Lung microvascular endothelial cell (primary cell): Measurements from ENCODE around the gene C6orf120. TPM values are rescaled to one million over a fixed set of nuclear protein-coding genes. Genes with fewer than 3 reads are reported as not detected.

Source experiments
- DNase-seq, 2 donors: peaks; one replicate each; pipeline versions ENCODE4 v3.0.0 to v3.0.0-alpha.2; 2010; ENCODE audit warnings: low read depth in 2 of 2
- total RNA-seq: library from RNA; depleted of rRNA; stranded (reverse); fragments of >200 nt; gene quantifications from 2 replicates; pipeline ENCODE4 v1.2.1, GENCODE V29; 2014

The C6orf120 gene
- total RNA-seq, 1 donor from 2014 or later: 22.6 TPM

- peak; percentile 56 to 79 for DNase-seq
Observed at GRCh38 chr6:169724494-169725124, 22.7 kb downstream of the C6orf120 start, which contains the start of gene PHF10. Gene PHF10, minus strand, starts transcription at chr6:169724500. Its CDS starts 569 bp downstream, at chr6:169723931.

GRCh38 chr6:169725125-169726048 is 23.5 kb downstream of the C6orf120 start:
- DNase-seq: peak; percentile 66 to 93

DNA sequence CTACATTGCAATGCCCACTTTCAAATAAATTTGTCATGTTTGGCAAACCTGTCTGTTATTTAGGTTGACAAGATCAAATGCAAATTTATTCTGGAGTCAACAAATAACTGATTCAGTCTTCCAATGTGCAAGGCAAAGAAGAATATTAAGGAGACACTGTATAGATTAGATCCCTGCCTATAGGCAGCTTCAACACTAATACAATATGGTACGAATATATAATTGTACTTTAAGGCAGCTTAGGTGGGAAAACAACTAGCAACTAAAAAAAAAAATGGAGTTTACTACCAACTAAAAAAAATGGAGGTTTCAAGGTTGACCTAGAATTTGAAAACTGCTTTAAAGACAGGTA is 24.1 kb downstream of the C6orf120 start:
- no peak for DNase-seq

DNA sequence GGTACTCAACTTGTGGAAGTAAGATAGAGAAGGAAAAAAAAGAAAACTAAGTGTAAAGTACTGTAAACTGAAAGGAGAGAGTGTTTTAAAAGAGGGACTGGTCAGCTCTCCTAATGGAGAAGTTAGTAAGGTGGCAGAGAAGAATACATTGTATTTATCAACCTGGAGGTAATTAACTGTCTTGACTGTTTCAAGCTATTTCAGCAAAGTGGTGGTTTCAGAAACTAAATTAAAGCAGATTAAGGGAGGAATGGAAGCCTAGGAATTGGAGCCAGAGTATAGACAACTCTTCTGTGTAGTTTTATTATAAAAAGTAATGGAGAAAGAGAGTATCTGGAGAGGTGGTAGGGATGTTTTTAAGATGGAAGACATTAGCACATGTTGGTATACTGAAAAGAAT is 25.0 kb downstream of the C6orf120 start:
- no peak for DNase-seq

- DNase-seq: no peak
Observed at GRCh38 chr6:169729961-169730360, 28.0 kb downstream of the C6orf120 start.

DNA sequence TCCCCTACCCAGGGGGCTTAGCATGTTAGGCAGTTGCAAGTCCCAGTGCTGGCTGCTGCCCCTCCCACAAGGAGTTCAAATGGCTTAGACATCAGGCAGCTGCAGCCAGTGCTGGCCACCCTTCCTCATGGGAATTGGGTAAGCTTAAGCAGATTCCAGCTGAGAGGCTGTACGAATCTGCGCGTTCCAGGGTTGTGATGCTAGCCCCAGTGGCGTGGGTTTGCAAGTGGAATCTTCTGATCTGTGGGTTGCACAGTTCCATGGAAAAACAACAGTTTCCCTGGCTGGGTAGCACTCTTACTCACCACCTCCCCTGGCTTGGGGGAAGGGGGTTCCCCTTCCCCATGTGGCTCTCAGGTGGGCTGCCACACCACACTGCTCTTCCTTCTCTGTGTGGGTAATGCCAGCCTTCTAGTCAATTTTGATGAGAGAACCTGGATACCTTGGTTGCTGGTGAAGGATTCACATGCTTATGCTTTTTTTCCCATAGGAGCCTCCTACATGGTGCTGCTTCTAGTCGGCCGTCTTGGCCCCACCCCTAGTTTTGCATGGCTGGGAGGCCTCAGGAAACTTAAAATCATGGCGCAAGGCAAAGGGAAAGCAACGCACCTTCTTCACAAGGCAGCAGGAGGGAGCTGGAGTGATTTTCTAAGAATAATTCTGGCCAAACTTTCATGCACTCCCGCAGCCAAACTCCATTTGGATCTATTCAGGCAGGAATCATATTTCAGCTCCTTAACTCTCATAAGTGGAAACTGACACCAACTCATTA is 36.5 kb downstream of the C6orf120 start:
- no peak for DNase-seq

DNA sequence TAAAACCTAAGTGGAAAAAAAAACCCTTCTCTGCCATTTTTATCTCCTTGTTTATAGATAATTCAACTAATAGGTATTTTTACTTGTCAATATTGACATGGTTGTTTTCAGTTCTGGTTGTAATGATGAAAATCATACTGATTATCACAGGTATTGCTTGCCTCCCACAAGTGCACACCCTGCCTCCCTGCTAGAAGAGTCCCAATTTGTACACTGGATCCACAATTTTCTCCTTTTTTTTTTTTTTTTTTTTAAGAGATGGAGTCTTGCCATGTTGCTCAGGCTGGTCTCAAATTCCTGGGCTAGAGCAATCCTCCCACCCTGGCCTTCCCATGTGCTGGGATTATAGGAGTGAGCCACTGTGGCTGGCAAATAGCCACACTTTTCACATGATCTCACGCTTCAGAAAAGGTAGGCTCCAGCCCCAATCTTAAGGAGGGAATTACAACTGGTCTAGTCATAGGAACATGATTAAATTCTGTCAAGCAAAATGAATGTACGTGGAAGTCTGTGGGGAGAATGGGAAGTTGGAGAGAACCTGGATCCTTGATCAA is 37.1 kb downstream of the C6orf120 start:
- DNase-seq: no peak

DNA sequence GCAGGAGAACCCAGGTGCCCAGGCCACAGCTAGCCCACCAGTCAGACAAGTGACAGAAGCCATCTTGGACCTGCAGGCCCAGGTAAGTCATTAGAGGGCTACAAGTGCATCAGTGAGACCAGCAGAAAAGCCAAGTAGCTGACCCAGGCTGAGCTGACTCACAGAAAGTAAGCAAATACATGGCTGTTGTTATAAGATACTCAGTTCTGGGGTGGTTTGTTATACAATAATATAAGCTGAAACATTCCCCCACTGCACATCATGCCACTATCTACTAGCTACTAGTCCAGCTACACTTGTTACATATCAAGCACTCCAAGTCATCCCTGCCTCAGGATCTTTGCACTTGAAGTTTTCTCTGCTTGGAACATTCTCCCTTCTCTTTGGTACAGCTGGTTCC is 39.4 kb downstream of the C6orf120 start:
- no peak for DNase-seq

GRCh38 chr6:169745405-169745804 is 43.5 kb downstream of the C6orf120 start:
- DNase-seq: no peak

- DNase-seq: no peak
Observed at GRCh38 chr6:169746556-169746955, 44.6 kb downstream of the C6orf120 start.

- DNase-seq: peak; percentile 95
Observed at GRCh38 chr6:169751242-169752073, 49.5 kb downstream of the C6orf120 start, which contains the start of the genes DYNLT2 and ERMARD. Gene DYNLT2, minus strand, starts transcription at chr6:169751572. Its CDS starts 114 bp downstream, at chr6:169751458. Gene ERMARD, plus strand, starts transcription at chr6:169751622. Its CDS starts 36 bp downstream, at chr6:169751658.

DNA sequence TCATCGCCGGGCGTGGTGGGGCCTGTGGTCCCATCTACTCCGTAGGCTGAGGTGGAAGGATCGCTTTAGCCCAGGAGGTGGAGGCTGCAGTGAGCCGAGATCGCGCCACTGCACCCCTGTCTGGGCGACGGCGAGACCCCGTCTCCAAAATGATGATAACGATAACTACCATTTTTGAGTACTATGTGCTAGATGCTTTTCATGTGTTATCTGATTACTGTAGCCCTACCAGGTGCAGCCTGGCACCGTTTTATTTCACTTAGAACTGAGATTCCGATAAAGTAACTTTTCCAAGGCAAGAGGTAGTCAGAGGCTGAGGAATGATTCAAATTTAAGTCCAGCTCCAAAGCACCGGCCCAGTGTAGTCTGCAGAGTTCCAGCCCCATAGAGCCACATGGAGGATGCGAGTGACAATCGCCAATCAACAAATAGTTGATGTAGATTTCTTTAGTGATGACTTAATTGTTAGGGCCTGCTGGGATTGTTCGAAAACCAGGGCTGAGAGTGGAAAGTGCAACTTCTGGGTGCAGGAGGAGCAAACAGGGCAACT is 50.2 kb downstream of the C6orf120 start:
- DNase-seq: peak in 1 of 2 donors; percentile 18

Other genes with a start within 250 kb of the C6orf120 start
- gene WDR27, start 97 bp upstream of the C6orf120 start, total RNA-seq: 10.9 and 18.7 TPM in 2 replicates
- gene PHF10, start 22.4 kb downstream of the C6orf120 start, total RNA-seq: 18.1 and 23.8 TPM in 2 replicates
- 0.22 and 0.60 TPM in 2 replicates for gene DYNLT2, start 49.4 kb downstream of the C6orf120 start, total RNA-seq
- 9.4 and 11.3 TPM in 2 replicates for gene ERMARD, start 49.5 kb downstream of the C6orf120 start, total RNA-seq